ENCODE measurements around the gene FRYL. TPM values are rescaled to one million over a fixed set of nuclear protein-coding genes. Genes with fewer than 3 reads are reported as not detected.

Gene FRYL
- total RNA-seq, 3 donors from 2014 or later, result 70.9 to 112 (median 86.2) TPM

- H3K4me3 ChIP-seq, result no peak overlapping the region
- DNase-seq (ENCODE audit: low spot score in 2 of 2), result no peak
- no peaks in the 10 kb centered on the region for H3K4me1 ChIP-seq
- intact Hi-C loops (cut with DNase I; ENCODE audit: low total_unique reads), result loop anchor here (5.0 kb wide), 1 partner anchor 524 kb away; no protein-coding TSS in a partner anchor
- H3K36me3 ChIP-seq, result no peaks in the 10 kb centered on the region
- H3K27me3 ChIP-seq, result peaks cover 0 to 9% of the 10 kb centered on the region in 2 donors
- H3K27ac ChIP-seq, result no peak overlapping the region
- no peak for TF ChIP-seq POLR2AphosphoS5 (IDR thresholded peaks at IDR 0.05)
- TF ChIP-seq POLR2A (IDR thresholded peaks at IDR 0.05), result no peak
- TF ChIP-seq CTCF (IDR thresholded peaks at IDR 0.05), result no peak
- H3K9me3 ChIP-seq, result no peaks in the 10 kb centered on the region
Measured at GRCh38 chr4:48495941-48496340, 284.1 kb downstream of the FRYL start.

- Histone ChIP-seq H3K27me3 (peaks cover 4 to 33% of the 10 kb centered on the region in 2 donors), H3K36me3 (no peaks in the 10 kb centered on the region), H3K4me3 (no peak overlapping the region), H3K4me1 (no peaks in the 10 kb centered on the region), H3K9me3 (no peaks in the 10 kb centered on the region), H3K27ac (no peak overlapping the region)
- no peak for TF ChIP-seq CTCF (IDR thresholded peaks at IDR 0.05)
- no peak for TF ChIP-seq POLR2A (IDR thresholded peaks at IDR 0.05)
- no peak for TF ChIP-seq POLR2AphosphoS5 (IDR thresholded peaks at IDR 0.05)
- no peak for DNase-seq (ENCODE audit: low spot score in 2 of 2)
- intact Hi-C loops (cut with DNase I; ENCODE audit: low total_unique reads), result no loop called here
Measured at GRCh38 chr4:48493452-48494100, 286.5 kb downstream of the FRYL start.

- intact Hi-C loops (cut with DNase I; ENCODE audit: low total_unique reads), result no loop called here
- H3K36me3 ChIP-seq, result no peaks in the 10 kb centered on the region
- TF ChIP-seq POLR2A (IDR thresholded peaks at IDR 0.05) (no peak), CTCF (IDR thresholded peaks at IDR 0.05) (no peak), POLR2AphosphoS5 (IDR thresholded peaks at IDR 0.05) (no peak)
Measured at GRCh38 chr4:48491514-48492176, 288.4 kb downstream of the FRYL start.

GRCh38 chr4:48490680-48491513 is 289.2 kb downstream of the FRYL start:
- intact Hi-C loops (cut with DNase I; ENCODE audit: low total_unique reads), result no loop called here
- H3K27me3 ChIP-seq, result peaks cover 4 to 48% of the 10 kb centered on the region in 2 donors
- H3K4me1 ChIP-seq, result no peaks in the 10 kb centered on the region
- H3K9me3 ChIP-seq, result no peaks in the 10 kb centered on the region
- DNase-seq (ENCODE audit: low spot score in 2 of 2), result no peak
- peak overlapping the region; percentile 14 to 59 (median 43) for H3K4me3 ChIP-seq
- no peak overlapping the region for H3K27ac ChIP-seq
- H3K36me3 ChIP-seq, result no peaks in the 10 kb centered on the region
- no peak for TF ChIP-seq CTCF (IDR thresholded peaks at IDR 0.05)
- no peak for TF ChIP-seq POLR2AphosphoS5 (IDR thresholded peaks at IDR 0.05)
- TF ChIP-seq POLR2A (IDR thresholded peaks at IDR 0.05), result no peak

More at GRCh38 chr4:48491514-48492176, 288.4 kb downstream of the FRYL start:
- no peak for DNase-seq (ENCODE audit: low spot score in 2 of 2)
- H3K27ac ChIP-seq, result no peak overlapping the region
- peaks cover 4 to 45% of the 10 kb centered on the region in 2 donors for H3K27me3 ChIP-seq
- H3K4me1 ChIP-seq, result no peaks in the 10 kb centered on the region
- H3K4me3 ChIP-seq, result no peak overlapping the region
- H3K9me3 ChIP-seq, result no peaks in the 10 kb centered on the region

Measured in breast epithelium (tissue), 4 donors.